Stimulated activated CD4-positive, alpha-beta T cell treated with anti-CD3 and anti-CD28 coated beads, Interleukin-1b, Interleukin-23, amount 100 ng/mL, for 48 hours (primary cell): ENCODE results near the gene TRABD2A.
"Not testable (repeated sequence)": the region's sequence is repeated elsewhere in the genome, so short reads cannot be mapped to it uniquely, and the experiment has no call there.

Source experiments
- DNase-seq: peaks from one replicate; pipeline ENCODE4 v3.0.0-alpha.2; 2020

Gene TRABD2A

DNA sequence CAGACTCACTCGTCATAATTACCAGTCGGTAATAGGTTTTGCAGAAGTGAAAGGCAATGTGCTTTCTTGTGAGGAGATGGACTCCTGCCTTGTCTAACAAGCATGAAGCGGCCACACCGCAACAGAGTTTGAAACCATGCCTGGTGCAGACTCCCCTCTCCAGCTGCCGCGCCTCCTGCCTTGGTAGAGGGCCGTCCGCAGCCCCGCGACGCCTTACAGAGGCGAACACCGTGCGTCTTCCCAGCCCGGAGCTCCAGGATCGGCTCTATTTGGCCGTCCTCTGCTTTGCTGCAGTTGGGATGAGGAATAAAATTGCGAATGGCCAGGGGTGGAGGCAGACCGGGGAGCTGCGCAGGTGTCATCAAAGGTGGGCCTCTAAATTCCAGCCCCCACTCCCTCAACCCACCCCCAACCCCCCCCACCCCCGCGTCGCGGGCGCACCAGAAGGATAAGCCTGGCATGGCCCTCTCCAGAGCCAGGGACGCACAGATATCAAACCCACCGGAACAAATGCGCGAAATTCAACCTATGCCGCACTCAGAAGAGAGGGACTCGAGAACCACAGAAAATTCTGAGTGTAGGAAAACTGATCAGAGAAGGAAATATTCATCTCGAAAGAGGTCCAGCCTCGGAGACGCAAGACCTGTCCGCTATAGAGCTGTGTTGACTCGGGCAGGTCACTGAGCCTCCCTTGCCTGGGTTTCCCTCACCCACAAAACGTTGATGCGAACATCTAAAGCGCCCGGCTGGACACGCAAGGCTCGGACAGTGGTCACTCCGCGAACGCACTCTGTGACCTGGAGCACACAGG is 1.1 kb downstream of the TRABD2A start:
- peak; percentile 40 for DNase-seq

DNA sequence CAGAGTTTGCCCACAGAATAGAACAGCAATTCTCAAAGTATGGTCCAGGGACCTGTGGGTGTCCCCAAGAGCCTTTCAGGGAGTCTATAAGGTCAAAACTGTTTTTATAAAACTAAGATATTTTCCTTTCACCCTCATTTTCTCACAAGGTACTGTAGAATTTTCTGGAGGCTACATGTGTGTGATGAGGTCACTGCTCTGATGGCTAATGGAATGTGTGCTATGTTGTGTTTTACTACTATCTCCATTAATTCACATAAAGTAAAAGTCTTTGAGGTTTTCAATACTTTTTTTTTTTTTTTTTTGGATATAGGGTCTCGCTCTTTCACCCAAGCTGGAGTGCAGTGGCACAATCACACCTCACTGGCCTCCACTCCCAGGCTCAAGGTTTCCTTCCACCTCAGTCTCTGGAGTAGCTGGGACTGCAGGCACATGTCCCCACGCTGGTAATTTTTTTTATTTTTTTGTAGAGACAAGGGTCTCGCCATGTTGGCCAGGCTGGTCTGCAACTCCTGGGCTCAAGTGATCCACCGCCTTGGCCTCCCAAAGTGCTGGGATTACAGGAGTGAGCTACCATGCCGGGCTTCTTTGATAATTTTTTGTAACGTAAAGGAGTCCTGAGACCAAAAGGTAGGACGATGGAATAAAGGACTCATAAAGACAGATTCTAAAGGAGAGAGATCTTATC is 1.8 kb downstream of the TRABD2A start:
- no peak for DNase-seq

DNA sequence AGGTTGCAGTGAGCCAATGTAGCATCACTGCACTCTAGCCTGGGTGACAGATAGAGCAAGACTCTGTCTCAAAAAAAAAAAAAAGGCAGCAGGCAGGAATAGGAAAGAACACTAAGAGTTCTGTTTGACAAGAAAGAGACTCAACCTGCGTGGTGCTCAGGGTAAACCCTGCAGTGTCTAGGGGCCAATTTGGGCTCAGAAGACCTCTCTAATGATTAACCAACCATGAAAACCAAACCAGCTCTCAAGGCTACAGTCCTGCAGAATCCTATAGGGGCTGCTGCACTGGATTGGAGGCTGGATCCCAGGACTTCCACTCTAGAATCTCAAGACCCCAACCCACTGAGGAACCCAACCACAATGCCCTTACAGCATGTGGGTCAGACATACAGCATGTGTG is 2.4 kb downstream of the TRABD2A start:
- no peak for DNase-seq

DNA sequence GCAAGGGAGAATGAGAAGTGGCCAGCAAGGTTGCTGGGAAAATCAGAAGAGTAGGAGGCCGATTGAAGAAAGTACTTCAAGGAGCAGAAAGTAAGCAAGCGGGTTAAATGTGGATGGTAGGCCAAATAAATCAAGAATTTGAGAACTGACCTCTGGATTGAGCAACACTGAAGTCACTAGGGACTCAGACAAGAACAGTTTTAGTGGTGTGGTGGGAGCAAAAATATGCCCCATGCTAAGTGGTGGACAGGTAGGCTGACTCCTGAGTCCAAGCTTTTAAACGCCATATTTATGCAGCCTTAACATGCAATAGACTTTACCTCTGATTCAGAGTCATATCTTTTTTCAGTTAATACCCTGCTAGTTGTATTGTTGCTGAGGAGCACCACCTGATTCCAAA is 4.5 kb downstream of the TRABD2A start:
- no peak for DNase-seq

DNA sequence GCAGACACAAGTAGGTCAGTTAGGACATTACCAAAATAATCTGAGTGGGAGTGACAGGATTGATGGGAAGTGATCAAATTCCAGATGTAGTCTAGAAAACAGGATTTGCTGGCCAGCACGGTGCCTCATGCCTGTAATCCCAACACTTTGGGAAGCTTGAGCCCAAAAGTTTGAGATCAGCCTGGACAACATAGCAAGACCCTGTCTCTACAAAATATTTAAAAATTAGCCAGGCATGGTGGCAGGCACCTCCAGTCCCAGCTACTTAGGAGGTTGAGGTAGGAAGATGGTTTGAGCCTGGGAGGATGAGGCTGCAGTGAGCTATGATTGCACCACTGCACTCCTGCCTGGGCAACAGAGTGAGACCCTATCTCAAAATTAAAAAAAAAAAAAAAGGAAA is 5.3 kb downstream of the TRABD2A start:
- not testable (repeated sequence) for DNase-seq

GRCh38 chr2:84875213-84875560 is 5.7 kb downstream of the TRABD2A start:
- no peak for DNase-seq

- DNase-seq, result no peak
Observed at GRCh38 chr2:84874381-84875212, 6.3 kb downstream of the TRABD2A start.

GRCh38 chr2:84873350-84873749 is 7.5 kb downstream of the TRABD2A start:
- DNase-seq, result no peak

- not testable (repeated sequence) for DNase-seq
Observed at GRCh38 chr2:84872691-84873090, 8.2 kb downstream of the TRABD2A start.

DNA sequence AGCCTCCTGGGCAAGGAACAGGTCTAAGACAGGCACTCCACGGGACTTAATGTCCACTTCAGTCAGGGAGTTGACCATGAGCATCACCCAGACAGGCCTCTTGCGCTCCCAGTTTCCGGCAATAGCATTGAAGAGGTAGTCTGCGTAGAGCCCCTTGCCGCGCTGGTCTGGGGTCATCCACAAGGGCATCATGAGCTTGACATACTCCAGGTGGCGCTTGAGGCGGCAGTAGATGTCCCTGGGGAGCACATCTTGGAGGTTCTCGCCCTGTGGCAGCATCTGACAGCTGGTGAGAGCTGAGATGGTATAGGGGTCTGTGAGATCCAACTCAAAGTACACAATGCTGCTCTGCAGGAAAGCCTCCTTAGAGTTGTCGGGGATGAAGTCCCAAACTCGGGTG is 10.6 kb downstream of the TRABD2A start:
- DNase-seq, result no peak

DNA sequence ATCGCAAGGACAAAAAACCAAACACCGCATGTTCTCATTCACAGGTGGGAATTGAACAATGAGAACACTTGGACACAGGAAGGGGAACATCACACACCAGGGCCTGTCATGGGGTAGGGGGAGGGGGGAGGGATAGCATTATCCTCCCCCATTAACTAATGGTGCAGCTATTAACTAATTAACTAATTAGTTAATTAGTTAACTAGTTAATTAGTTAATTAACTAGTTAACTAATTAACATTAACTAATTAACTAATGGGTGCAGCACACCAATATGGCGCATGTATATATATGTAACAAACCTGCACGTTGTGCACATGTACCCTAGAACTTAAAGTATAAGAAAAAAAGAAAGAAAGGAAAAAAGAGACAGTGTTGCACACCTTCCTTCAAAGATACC is 12.6 kb downstream of the TRABD2A start:
- DNase-seq, result not testable (repeated sequence)

DNA sequence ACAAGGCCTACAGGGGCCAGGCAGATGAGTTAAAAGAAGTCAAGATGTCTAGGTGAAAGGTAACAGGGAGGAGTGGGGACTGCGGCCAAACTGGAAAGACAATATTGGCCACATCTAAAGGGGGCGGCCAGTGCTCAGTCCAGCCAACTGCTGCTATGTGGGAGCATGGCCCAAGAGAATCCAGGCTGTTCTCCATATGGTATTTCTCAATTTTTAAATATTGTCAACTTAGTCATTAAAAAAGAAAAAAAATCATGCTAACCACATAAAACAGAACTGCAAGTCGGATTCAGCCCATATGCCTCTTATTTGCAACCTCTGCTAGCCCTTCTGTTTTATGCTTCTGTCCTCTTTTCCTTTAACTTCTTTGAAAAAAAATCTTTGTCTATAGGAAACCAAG is 14.8 kb downstream of the TRABD2A start:
- DNase-seq, result no peak

- DNase-seq, result no peak
Observed at GRCh38 chr2:84865181-84865783, 15.6 kb downstream of the TRABD2A start.

DNA sequence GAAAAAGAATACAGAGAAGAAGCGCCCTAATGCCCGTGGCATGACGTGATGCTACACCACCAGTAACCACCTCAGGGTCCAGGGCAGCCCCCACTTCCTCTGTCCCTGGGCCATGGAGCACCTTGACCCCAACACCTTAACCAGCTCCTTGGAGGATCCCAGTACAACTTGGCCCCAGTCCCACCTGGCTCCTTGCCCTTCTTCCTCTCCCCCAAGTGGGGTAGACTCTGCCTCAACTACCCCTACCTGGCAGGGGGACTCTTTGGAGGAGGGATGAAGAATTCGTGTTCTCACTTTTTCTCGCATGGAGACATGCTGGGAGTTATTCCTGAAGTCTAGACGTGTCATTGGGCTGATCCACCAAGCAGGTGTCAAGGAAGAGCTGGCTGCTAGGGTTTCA is 18.9 kb downstream of the TRABD2A start:
- DNase-seq, result no peak

GRCh38 chr2:84861539-84861938 is 19.3 kb downstream of the TRABD2A start:
- no peak for DNase-seq

- DNase-seq, result no peak
Observed at GRCh38 chr2:84858937-84859336, 21.9 kb downstream of the TRABD2A start.

DNA sequence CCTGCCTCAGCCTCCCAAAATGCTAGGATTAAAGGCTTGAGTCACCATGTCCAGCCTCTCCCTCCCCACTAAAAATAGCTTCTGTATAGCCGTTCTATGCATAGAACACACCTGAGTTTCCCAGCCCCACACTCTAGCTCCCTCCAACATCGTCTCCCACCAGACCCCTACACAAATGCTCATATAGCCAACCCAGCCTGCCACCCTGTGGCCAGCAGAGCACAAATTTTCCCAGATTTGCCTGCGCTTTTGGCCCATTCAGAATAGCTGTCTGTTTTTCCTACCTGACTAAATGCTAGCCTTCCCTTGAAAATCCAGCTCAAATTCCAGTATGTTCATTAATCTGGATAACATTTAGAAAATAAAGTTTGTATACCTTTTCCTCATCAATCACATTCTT is 22.8 kb downstream of the TRABD2A start:
- DNase-seq, result no peak

DNA sequence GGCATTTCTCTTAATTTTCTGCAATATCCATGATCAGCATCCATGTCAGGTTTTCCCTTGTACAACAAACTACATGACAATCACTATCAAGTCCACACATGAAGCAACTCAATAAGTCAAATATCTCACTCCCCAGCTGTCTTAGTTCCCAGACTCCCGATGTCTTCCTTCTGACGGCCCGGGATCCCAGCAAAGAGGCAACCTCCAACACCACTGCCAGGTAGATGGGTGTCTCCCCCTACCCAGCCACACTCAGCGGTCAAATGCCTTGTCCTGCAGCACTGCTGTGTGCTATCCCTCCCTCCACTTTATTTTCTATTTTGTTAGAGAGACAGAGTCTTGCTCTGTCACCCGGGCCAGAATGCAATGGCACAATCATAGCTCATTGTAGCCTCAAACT is 23.3 kb downstream of the TRABD2A start:
- no peak for DNase-seq

DNA sequence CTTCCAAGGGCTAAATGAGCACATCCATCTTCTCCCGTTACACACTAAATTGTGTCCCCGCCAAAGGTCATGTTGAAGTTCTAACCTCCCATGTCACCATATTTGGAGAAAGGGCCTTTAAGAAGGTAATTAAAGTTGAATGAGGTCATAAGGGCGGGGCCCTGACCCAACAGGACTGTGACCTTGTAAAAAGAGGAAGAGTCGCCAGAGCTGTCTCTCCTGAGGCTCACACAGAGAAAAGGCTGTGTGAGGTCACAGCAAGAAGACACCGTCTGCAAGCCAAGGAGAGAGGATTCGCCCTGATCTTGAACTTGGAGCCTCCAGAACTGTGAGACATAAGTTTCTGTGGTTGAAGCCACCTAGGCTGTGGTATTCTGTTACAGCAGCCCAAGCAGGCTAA is 24.1 kb downstream of the TRABD2A start:
- peak; percentile 64 for DNase-seq

- no peak for DNase-seq
Observed at GRCh38 chr2:84855731-84856130, 25.2 kb downstream of the TRABD2A start.

- no peak for DNase-seq
Observed at GRCh38 chr2:84854850-84855249, 26.0 kb downstream of the TRABD2A start.

DNA sequence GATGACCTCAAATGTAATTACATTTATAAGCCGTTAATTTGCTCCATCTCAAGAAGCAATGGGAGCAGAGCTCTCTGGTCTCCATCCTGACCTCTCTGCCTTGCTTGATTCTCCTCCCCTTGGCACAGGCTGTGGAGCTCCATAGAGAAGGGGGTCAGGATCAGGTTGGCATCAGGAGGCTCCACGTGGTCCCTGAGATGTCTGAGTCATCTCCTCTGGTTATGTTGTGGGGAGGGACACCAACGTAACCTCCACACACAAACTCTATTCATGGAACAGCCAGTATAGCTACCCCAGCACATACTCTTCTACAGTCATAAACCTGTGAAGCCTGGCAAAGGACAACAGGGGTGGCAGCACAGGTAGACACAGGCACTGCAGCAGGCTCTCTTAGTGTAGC is 29.0 kb downstream of the TRABD2A start:
- DNase-seq, result no peak

DNA sequence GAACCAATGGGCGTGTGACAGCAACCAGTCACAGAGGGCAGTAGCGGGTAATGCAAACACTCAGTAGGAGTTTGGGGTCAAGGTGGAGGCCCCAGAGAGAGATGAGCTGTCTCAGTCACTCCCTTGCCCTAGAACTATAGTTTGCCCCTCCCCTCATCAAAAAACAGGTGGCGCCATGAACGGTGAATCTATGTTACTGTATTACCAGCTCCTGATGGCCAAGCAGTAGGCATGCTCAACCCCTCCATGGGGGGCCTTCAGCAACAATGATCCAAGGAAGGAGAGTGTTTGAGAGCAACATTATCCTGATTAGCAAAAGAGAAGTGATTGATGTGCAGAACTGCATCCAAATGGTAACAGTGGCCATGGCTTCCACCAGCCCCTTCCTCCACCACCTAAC is 30.4 kb downstream of the TRABD2A start:
- DNase-seq, result no peak
